Measurements from ENCODE around the gene SCGB1C1. TPM values are rescaled to one million over a fixed set of nuclear protein-coding genes. Genes with fewer than 3 reads are reported as not detected.
A peak's percentile ranks its signal among the peaks of the same experiment; 100 is the strongest.

The SCGB1C1 gene
- total RNA-seq, 1 donor from 2014 or later, result not detected

- Mint-ChIP-seq H3K36me3 (ENCODE audit: unreplicated experiment) (peaks cover 9% of the 10 kb centered on the region), H3K9me3 (ENCODE audit: unreplicated experiment) (peaks cover 19% of the 10 kb centered on the region), H3K27ac (ENCODE audit: unreplicated experiment) (no peak overlapping the region), H3K4me1 (ENCODE audit: low read depth, unreplicated experiment) (no peaks in the 10 kb centered on the region), H3K4me3 (ENCODE audit: unreplicated experiment) (no peak overlapping the region), H3K27me3 (ENCODE audit: unreplicated experiment) (peaks cover 17% of the 10 kb centered on the region)
- no peak for TF ChIP-seq CTCF (IDR thresholded peaks at IDR 0.05; ENCODE audit: partially characterized antibody, unreplicated experiment)
- no peak for DNase-seq
Measured at GRCh38 chr11:210803-211180, 17.9 kb downstream of the SCGB1C1 start.

GRCh38 chr11:211295-211694, 18.4 kb downstream of the SCGB1C1 start:
- Mint-ChIP-seq H3K27ac (ENCODE audit: unreplicated experiment) (peak overlapping the region; percentile 28), H3K27me3 (ENCODE audit: unreplicated experiment) (peaks cover 15% of the 10 kb centered on the region), H3K9me3 (ENCODE audit: unreplicated experiment) (peaks cover 19% of the 10 kb centered on the region), H3K4me3 (ENCODE audit: unreplicated experiment) (no peak overlapping the region), H3K4me1 (ENCODE audit: low read depth, unreplicated experiment) (no peaks in the 10 kb centered on the region), H3K36me3 (ENCODE audit: unreplicated experiment) (peaks cover 9% of the 10 kb centered on the region)
- DNase-seq, result no peak
- no peak for TF ChIP-seq CTCF (IDR thresholded peaks at IDR 0.05; ENCODE audit: partially characterized antibody, unreplicated experiment)

- H3K27me3 Mint-ChIP-seq (ENCODE audit: unreplicated experiment), result peaks cover 15% of the 10 kb centered on the region
- no peak overlapping the region for H3K27ac Mint-ChIP-seq (ENCODE audit: unreplicated experiment)
- DNase-seq, result no peak
- TF ChIP-seq CTCF (IDR thresholded peaks at IDR 0.05; ENCODE audit: partially characterized antibody, unreplicated experiment), result no peak
- no peak overlapping the region for H3K4me3 Mint-ChIP-seq (ENCODE audit: unreplicated experiment)
- no peaks in the 10 kb centered on the region for H3K4me1 Mint-ChIP-seq (ENCODE audit: low read depth, unreplicated experiment)
- H3K9me3 Mint-ChIP-seq (ENCODE audit: unreplicated experiment), result peaks cover 16% of the 10 kb centered on the region
- peaks cover 9% of the 10 kb centered on the region for H3K36me3 Mint-ChIP-seq (ENCODE audit: unreplicated experiment)
Measured at GRCh38 chr11:211741-212140, 18.9 kb downstream of the SCGB1C1 start.

GRCh38 chr11:212150-213100, 19.5 kb downstream of the SCGB1C1 start:
- H3K4me3 Mint-ChIP-seq (ENCODE audit: unreplicated experiment), result no peak overlapping the region

More at GRCh38 chr11:212150-213100, 19.5 kb downstream of the SCGB1C1 start:
- peak; percentile 1 for DNase-seq
- no peak for TF ChIP-seq CTCF (IDR thresholded peaks at IDR 0.05; ENCODE audit: partially characterized antibody, unreplicated experiment)
- H3K36me3 Mint-ChIP-seq (ENCODE audit: unreplicated experiment), result peaks cover 9% of the 10 kb centered on the region
- peaks cover 16% of the 10 kb centered on the region for H3K9me3 Mint-ChIP-seq (ENCODE audit: unreplicated experiment)
- H3K27me3 Mint-ChIP-seq (ENCODE audit: unreplicated experiment), result peaks cover 15% of the 10 kb centered on the region
- no peaks in the 10 kb centered on the region for H3K4me1 Mint-ChIP-seq (ENCODE audit: low read depth, unreplicated experiment)
- no peak overlapping the region for H3K27ac Mint-ChIP-seq (ENCODE audit: unreplicated experiment)
